HG03097 (cell line): ENCODE data around the gene ITGB1BP1.
"Not testable (repeated sequence)": the region's sequence is repeated elsewhere in the genome, so short reads cannot be mapped to it uniquely, and the experiment has no call there.

Source experiments
- ATAC-seq: cut with Tn5 transposase; IDR thresholded peaks from one replicate; pipeline ENCODE4 v1.9.1; 2021; ENCODE audit not compliant: unreplicated experiment, low FRiP score

The ITGB1BP1 gene

DNA sequence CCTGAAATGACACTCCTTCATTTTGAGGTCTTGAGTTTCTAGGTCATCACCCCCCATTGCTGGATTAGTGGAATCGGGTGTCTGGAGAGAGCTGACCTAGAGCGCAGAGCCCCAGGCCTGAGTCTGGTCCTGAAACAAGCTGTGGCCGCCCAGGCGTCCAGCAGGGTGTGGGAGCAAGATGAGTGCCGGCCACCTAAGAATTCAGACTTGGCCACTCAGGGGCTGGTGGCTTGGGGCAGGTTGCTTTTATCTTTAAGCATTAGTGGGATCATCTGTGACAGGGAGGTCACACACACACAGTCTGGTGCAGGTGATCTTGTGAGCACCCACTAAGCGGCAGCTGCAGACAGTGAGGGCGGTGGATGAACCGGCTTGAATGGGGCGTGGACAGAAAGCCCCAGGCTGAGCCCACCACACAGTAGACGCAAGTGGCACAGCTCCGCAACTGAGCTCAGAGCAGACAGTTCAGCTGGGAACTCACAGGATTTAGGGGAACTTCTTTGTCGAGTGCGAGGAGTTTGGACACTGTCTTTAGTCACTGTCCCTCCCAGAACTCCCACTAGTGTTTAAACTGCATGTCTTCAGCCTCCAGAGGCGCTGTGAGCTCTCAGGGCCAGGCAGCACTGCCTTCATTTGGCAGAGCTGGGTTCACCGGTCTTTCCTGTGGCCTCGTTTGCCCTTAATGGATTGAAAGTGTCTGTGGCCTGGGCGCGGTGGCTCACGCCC is 21.5 kb downstream of the ITGB1BP1 start:
- ATAC-seq: no peak

DNA sequence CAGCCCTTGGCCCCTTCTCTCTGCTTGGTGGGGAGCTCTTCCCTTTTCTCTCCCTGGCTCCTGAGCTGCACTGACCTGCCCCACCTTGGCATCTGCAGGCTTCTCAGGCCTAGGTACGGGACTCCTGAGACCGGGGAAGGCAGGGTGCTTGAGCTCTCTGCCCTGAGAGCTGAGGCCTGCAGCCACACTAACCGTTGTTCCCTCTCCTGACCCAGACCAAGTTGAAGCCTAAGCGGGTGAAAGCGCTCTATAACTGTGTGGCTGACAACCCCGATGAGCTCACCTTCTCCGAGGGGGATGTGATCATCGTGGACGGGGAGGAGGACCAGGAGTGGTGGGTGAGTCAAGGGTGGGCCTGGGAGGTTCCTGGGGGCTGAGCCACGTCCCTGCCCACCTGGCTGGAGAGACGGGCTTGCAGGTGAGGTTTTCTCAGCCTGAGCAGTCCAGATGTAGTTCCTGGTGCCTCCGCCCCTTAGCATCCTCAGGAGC is 22.2 kb downstream of the ITGB1BP1 start:
- ATAC-seq: no peak

DNA sequence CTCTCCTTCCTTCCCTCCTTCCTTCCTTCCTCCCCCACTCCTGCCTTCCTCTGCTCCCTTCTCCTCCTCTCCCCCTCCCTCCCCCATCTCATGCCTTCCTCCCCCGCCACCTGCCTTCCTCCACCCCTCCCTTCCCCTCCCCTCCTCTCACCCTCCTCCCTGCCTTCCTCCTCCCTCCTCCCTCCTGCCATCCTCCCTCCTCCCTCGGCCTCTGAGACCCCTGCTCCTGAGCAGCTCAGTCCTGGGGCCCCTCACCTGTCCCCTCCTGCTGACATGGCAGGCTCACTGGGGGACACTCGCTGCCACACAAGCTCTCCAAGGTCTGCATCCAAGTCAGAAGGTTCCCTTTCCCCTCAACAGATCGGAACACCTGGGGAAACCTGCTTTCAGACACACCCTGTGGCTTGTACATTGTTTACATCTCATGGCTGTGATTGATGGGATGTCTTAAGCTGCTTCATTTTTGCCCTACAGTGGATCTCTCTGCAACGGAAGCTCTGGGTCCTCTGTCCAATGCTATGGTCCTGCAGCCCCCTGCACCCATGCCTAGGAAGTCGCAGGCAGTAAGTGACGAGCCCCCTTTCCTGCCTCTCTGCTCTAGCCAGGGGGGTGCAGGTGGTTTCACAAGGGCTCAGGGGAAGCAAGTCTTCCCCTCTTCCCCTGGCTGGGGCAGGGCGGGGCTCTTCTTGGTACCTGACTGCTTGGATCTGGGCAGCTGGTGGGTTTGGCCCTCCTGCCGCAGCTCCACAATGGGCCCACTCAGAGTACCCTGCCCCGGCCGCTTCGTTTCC is 22.9 kb downstream of the ITGB1BP1 start:
- no peak for ATAC-seq

DNA sequence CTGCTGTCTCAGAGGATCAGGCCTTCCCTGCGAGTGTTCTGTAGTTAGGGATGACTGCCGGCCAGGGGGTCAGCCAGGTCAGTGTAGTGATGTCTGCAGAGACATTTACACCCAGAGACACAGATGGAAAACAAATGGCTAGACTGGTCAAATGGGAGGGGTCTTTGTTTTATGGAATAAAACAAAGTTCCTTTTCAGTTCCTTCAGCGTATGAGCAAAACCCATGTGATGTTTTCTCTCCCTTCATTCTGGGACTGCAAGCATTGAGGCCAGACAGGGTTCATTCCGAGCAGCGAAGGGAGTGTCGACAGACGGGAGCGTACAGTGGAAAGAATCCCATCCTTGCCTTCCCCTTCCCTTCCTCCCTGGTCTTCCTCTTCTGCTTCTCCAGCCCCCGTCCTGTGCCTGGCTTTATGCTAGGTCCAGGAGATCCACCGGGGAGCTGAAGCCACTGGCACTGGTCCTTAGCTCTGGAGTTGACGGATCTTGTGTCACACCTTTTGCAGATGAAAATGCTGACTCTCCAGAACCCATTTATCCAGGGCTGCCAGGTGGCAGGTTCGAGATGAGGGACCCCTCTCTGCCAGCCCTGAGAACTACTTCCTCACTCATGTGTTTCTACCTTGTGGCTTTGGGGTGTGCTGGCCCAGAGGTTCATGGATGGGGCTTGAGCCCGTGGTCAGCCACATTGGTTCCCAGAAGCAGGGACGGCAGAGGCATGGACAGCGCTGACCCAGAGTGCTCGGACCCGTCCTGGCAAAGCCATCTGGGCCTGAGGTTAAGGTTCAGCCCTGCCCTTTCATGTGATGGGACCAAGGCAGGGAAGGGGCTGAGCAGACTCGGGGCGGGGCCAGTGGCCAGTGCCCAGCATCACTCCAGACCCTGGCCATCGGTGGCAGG is 24.2 kb downstream of the ITGB1BP1 start:
- no peak for ATAC-seq

DNA sequence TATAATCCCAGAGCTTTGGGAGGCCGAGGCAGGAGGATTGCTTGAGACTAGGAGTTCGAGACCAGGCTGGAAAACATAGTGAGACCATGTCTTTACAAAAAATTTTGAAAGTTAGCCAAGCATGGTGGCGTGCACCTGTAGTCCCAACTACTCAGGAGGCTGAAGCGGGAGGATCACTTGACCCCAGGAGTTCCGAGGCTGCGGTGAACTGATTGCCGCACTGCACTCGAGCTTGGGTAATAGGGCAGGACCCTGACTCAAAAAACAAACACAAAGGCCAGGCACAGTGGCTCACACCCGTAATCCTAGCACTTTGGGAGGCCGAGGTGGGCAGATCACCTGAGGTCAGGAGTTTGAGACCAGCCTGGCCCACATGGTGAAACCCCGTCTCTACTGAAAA is 25.1 kb downstream of the ITGB1BP1 start:
- ATAC-seq: not testable (repeated sequence)

DNA sequence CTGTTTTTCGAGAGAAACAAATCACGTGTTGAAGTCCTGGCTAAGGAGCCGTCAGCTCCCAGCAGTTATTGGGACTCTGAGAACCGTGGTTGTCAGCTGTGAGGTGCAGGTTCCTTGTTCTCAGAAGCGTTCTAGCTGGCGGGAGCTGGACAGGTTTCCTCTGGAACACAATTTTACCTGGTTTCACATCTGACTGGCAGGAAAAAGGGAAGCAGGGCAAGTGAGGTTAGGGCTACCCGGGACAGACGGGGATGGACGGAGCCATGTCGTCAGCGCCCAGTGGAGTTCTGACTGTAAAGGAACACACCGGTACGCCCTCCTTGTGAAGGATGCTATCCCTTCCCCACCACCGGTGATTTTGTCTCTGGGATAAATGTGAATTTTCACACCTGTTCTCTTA is 26.1 kb downstream of the ITGB1BP1 start:
- ATAC-seq: no peak

DNA sequence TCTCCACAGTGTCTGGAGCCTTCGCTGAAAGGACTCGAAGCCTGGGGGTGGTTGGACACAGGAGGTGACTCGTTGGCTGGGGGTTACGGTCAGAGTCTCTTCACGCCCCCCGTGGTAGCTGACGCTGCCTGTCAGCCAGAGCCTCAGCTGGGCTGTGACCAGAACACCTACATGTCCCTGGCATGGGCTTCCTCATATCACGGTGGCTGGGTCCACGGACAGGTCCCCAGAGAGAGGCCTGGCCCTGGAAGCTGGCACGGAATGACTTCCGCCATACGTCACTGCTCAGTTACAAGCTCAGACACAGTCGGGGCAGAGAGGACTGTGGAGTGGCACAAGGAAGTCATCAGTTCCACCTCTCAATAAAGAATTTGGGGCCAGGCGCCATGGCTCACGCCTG is 28.5 kb downstream of the ITGB1BP1 start:
- no peak for ATAC-seq

DNA sequence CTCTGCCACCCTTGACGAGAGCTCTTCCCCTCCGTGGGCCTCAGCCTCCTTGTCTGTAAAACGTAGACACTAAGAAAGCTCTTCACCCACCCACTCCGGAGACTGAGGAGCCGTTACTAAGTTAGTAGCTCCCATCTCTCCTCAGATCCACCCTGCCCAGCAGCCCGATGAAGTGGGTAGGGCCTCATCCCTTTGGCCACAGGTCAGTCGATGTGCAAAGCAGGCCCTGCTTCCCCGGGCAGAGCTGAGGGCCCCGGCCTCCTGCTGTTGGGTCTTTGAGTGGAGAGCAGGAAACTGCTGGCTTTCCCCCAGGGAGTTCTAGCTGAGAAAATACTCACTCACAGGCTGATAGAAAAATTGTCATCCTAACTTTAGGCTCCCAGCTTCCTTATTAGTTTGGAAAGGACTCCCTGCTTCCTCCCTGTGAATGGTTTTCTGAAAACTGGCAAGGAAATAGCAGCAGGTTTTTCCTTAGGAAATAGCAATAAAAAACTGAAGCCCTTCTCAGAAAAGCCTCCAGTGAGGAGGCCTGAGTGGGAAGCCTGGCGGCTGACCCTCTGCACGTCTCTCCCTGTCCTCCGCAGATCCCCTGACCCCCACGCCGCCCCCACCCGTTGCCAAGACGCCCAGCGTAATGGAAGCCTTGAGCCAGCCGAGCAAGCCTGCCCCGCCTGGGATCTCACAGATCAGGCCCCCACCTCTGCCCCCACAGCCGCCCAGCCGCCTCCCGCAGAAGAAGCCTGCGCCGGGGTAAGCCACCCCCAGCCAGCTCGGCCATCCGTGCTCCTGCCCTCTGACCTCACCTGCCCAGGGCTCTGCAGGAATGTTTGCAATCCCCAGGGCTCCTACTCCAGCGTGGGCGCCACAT is 30.2 kb downstream of the ITGB1BP1 start:
- ATAC-seq: no peak

DNA sequence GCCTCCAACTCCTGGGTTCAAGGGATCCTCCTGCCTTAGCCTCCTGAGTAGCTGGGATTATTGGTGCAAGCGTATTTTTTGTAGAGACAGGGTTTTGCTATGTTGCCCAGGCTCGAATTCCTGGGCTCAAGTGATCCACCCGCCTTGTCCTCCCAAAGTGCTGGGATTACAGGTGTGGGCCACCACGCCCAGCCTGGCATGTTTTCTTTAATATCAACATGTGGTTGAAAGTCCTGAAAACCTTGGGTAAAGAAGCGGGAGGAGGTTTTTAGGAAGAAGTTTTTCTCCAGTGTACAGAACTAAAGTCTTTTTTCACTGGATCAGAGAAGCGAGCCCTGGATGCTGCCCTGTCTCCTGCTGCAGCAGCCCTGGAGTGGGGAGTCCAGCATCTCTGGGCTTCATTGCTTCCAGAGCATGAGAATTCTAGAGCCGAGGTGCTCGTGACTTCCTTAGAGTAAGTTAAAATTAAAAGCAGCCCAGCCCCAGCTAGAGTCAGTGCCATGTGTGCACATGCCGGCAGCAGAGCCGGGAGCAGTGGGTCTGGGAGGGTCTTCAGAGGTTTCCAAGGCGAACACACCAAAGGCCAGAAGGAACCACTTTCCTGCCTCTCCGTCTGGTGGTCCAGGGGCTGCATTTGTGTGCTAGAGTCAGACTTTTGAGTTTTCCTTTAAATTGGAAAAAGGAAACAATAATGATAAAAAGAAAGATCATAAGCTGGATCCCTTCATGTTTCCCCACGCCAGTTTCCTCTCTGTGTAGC is 31.2 kb downstream of the ITGB1BP1 start:
- ATAC-seq: no peak

DNA sequence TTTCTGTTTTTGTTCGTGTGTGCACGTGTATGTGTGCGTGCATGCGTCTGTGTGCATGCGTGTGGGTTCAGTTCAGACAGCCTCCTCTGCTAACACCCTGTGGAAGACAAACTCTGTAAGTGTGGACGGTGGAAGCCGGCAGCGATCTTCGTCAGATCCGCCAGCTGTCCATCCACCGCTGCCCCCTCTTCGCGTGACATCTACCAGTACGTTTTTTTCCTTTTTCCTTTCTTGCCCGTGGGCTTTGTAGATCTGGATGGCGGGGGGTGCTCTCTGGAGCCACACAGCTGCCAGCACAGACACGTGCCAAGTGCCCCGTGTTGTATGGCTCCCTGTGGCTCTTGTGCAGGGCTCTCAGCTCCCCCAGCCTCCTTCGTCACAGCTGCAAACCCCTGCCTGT is 32.3 kb downstream of the ITGB1BP1 start:
- ATAC-seq: no peak

DNA sequence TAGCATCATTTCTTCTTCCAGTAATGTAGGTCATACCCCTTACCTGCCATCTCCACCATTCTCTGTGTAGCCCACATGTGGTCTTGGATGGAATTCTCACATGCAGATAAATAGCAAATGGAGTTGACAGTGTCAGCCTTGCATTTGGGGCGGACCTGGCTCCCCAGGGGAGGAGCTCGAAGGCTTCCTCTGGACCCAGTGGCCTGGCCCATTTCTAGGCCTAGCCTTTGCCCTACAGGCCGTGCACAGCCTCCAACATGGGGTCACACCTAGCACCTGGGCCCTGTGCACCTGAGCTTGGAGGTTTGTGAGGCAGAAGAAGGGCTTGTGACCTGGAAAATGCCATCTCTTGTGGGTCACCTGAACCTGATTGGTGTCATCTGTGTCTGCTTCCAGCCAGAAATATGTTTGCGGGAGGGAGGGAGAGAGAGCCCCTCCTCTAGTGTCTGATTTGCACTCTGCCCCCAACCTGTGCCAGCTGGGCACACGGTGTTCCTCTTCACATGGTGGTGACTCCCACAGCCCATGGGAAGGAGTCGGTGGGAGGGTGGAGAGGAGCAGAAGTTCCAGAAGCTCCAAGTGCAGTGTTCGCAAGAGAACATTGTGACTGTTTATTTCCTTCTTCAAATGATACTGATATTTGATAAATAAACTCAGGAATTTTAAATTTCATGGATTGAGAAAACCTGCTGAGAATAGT is 33.0 kb downstream of the ITGB1BP1 start:
- ATAC-seq: no peak

DNA sequence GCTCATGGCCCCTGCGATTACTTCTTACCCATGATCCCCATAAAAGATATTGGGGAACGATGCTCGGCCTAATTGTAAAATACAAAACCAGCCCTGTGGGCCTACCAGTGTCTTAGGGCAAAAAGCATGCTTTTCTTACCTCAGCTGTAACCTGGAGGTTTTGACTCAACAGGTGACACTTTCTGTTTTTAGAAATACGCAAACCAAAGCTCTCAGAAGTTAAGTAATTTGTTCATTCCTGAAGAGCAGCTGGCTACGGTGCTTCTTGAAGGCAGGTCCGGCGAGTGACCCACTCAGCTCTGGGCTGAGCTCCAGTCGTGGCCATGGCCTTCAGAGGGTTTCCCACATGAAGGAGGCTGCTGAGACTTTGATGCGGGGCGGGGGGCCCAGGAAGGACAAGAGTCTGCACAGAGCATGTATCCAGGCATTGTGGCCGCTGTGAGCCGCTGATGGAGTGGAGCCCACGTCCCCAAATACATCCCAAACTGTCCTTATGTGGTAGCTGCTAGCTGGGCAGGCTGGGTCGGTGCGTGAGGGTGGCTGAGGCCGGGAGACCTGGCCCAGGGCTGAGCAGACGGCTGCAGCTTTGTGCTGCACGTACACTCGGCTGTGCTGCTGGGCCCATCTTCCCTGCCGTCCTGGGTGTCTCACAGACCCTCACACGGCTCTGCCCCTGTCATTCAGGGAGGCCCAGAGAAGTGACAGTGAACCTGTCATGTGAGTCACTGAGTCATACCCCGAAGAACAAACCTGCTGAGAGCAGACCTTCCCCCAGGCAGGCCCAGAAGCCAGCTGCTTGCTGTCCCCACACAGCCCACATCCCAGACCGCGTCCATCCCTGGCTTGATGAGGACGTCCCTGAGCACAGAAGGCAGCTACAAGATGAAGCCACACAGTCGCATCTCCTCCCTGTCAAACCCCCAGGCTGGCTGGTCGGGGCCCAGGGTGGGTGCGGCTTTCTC is 34.1 kb downstream of the ITGB1BP1 start:
- ATAC-seq: no peak

DNA sequence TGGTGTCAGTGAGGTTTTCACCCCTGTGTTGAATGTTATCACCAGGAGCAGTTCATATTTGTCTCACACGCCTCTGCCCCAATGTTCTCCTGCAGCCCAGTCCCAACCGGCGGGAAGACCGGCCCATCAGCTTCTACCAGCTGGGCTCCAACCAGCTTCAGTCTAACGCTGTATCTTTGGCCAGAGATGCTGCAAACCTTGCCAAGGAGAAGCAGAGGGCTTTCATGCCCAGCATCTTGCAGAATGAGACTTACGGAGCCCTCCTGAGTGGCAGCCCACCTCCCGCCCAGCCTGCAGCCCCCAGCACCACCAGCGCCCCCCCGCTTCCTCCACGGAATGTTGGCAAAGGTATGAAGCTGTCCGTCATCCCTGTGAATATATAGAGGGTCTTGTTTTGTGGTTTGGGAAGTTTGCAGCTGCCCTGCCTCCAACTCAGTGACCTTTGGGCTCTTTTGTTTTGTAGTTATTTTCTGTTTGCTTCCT is 35.1 kb downstream of the ITGB1BP1 start:
- ATAC-seq: no peak

DNA sequence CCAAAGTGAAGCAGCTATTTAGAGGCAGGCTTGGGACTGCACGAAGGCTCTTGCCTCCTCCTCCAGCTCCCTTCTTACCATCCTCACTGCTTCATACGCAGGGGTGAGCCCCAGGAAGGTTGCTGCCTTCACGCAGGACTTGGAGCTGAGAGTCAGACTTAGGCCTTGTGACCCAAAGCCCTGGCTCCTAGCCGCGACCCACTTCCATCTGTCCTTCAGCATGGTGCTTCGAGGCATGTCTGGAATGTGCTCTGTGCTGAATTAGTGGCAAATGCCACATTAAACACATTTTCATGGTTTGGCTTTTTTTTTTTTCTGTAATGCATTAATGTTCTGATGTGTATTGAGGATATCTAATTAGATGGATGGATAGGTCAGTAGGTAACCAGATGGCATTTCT is 37.5 kb downstream of the ITGB1BP1 start:
- ATAC-seq: no peak

DNA sequence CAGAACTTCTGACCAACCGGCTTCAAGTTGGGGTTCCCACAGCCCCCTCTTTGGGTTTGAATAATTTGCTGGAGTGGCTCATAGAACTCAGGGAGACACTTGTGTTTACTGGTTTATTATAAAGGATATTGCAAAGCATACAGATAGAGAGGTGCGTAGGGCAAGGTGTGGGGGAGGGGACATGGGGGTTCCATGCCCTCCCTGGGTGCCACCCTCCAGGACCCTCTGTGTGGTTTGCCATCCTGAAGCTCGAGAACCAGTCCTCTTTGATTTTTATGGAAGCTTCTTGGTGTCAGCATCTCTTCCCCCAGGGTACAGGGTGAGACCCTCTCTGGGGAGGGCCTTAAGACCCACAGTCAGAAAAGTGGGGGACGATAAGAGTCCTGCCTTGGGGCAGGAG is 38.8 kb downstream of the ITGB1BP1 start:
- ATAC-seq: no peak

DNA sequence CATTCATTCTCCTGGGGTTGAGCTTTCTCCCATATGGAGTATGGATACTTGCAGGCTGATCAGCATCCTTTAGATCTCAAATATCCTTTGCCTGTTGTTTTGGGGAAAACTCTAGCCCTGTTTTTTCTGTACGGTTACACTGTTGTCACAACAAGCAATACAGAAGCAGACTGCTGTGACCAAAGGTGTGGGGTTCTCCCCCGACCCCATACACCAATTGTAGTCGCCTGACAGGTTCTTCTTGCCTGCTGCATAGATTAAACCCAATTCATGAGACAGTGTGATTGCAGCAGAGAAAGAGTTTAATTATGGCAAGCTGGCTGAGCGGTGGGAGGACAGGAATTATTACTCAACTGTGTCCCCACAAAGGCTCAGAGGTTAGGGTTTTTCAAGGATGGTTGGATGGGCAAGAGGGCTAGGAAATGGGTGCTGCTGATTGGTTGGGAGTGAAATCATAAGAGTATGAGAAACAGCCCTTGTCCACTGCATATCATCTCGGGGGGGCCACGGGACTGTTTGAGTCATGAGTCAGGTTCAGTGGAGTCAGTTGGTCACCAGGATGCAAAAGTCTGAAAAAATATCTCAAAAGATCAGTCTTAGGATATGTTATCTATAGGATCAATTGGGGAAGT is 40.6 kb downstream of the ITGB1BP1 start:
- ATAC-seq: no peak
